GM21576 (cell line): ENCODE data around the gene ETS1.

Source experiments
- ATAC-seq: cut with Tn5 transposase; IDR thresholded peaks from one replicate; pipeline ENCODE4 v1.9.1; 2021; ENCODE audit warnings: mild to moderate bottlenecking, moderate library complexity; ENCODE audit not compliant: unreplicated experiment

Gene ETS1

DNA sequence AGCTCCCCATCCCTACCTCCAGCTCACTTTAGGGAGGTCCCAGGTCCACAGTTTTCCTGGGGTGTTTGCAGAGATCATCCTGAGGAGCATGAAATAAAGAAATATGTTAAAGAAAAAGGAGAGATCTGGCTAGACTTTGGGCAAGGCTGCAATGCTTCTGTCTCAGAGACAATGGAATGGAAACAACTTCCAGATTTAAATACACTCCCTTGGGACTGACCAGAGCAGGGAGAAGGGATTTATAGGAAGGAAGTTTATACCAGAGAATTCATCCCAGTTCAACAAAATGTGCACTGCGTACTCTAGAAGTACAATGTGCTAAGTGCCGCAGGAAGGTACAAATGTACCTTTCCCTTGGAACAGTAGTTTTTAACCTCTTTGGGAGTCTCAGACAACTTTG lies 40.4 kb downstream of the ETS1 start:
- ATAC-seq: no peak

DNA sequence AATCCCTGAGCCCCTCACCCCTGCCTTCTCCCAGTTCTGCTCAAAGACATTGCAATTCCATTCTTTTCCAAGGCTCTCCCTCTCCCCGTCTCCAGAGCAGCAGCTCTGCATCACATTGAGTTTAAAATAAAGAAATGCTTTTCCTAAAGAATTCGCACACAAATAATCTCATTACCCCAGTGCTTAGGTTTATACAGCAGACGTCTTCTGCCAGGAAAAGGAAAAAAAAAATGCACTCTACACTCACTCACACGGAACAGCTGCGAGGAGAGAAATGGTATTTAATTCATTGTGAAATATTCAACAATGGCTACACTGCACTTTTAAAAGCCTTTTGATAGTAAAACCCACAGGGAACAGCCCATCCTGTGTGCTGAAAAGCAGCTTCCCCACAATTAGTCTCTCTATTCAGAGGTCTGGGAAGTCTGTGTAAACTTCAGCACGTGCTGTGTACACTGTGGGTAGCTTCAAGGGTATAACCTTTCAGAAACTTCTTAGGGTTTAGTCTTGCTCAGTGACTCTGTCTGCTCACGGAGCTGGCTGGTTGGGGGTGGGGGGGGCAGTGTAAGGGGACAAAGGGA lies 42.8 kb downstream of the ETS1 start:
- no peak for ATAC-seq

DNA sequence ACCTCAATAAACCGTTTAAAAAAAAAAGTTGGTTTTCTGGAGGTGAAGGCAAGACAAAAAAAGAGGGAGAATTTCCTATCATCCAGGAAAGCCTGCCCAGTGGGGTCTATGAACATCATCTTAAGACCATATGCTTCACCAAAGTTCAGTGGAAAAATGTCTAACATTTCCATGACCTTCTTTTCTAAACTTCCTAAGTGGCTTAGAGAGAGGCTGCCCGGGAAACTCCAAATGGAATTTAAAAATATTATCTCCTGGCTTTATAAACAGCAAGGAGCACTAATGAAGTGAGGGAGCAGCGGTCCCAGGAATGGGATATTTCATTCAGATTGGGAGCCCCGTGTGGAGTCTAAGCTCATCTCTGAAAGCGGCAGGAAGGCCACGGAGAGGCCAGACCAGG lies 46.9 kb downstream of the ETS1 start:
- ATAC-seq: no peak

DNA sequence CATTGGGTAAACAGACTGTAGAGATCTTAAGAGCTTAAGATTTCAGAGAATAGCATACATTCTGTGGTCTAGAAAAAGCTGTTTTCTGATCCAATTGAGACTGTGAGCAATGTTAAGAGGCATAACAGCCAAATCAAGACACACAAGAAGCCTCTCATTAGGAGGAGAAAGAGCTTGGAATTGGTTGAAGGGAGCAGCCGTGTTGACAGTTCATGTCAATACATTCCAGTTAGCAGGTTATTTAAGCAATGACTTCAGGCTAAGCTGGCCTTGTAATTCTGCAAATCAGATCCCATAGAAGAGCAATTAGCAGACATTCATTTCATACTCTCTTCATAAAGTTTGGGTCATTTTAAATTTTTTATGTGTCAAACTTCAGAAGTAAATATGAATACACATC lies 50.9 kb downstream of the ETS1 start:
- ATAC-seq: no peak

DNA sequence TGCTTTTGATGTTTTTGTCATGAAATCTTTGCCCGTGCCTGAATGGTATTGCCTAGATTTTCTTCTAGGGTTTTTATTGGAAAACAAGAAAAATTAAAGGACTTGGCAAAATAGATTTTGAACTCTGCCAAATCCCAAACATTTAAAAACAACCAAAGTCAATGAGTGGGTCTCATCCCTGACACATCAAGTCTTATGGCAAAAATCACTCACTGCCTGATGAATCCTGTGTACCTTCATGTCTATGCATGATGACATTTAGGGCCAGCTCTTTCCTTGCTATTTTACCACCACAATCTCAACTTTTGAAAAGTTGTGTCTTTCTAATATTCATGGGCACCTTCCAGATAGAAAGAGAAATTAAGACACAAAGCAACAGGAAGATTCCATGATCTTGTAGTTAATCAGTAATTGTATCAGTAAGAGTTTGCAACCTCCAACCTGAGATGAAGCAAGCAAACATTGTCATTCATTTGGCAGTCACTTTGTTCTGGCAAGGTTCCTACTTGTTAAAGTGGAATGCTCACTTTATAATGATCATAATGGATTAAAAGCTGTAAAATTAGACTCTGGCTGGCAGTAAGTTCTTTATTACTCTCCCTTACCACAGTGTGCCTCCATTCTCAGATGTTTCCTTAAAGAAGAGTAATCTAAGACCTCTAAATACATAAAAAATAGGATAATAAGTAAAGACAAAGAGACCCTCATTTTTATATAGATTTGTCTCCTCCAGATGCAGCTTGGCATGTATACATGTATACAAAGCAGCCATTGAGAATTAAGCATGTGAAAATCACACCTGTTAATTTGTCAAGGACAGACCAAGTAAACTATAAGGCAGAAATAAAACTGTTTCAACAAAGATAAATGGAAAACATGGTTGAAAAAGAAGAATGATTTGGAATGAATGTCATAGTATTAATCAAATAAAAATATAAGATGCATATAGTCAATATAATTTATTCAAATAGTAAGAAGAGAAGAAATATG lies 51.6 kb downstream of the ETS1 start:
- ATAC-seq: no peak

DNA sequence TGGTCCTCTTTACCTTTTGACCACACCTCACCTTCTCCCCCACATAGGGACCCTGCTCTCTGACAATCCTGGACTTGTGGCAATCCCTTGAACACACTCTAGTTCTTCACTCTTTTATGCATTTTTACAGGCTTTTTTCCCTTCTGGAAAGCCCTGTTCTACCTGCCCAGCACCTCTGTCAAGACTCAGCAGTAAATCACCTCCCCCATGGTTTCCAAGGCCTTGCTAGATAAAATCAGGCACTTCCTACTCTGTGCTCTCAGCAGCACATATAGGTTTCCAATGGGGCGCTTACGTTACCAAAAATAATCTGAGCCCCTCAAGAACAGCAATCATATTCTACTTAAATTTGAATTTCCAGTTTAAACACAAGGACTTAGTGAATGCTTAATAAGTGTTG lies 53.9 kb downstream of the ETS1 start:
- ATAC-seq: no peak

DNA sequence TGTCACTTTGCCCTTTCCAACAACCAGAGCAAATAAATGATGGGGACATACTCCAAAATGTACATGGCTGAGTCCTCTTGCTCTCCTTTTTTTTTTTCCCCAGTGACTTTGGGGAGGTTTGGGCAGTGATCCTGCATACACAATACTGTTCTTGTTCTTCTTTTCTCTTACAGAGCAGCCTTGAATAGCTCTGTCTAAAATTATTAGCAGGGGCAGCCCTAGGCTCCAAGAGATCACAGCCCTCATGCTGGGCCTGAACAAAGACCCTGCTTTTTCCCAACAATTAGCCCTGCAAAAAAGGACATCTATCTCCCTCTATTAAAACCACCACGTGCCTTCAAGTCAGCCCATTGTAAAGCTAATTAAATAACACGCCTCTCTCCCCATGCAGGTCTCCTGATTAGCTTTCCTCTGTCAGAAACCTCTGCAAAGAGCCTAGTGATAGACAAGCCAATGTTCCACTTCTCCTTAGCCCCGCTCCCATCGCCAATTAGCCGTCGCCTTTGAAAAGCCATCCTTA lies 54.7 kb downstream of the ETS1 start:
- no peak for ATAC-seq

DNA sequence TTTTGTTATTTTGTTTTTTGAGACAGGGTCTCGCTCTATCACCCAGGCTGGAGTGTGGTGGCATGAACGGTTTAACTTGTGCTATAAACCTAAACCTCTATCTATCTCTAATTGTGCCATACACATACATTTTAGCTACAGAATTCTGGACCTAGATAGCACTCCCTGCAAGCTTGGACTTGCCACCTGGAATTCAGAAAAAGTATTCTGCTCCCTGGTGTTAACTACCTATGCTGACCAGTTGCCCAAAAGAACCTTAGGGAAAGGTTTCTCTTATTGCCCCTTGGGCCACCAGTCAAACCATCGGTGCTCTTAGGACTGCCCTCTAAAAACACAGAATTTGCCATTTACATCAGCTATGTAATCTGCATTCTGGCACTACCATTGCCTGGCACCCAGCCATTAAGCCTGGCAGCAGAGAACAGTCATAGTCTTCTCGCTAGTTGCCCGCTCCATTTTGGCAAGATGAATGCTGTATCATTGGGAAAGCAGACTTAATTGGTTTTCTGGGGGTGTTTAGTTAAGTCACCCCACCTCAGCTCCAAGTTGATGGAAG lies 55.3 kb downstream of the ETS1 start:
- no peak for ATAC-seq

DNA sequence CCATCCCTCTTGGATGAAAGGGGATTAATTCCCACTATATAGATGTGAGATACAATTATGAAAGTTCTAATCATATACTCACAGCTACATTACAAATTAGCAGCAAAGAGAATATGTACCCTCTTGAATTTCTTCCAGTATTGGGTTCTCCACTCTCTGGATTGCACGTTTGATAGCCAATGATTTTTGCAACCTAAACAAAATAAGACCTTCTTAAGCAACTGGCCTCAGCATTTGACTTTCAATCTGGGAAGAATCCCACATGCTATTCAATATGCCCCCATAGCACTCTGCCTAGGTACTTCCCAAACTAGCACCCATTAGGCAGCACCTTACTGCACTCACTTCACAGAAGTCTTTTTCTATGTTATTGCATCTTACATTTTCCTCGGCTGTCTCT lies 55.8 kb downstream of the ETS1 start:
- ATAC-seq: no peak

DNA sequence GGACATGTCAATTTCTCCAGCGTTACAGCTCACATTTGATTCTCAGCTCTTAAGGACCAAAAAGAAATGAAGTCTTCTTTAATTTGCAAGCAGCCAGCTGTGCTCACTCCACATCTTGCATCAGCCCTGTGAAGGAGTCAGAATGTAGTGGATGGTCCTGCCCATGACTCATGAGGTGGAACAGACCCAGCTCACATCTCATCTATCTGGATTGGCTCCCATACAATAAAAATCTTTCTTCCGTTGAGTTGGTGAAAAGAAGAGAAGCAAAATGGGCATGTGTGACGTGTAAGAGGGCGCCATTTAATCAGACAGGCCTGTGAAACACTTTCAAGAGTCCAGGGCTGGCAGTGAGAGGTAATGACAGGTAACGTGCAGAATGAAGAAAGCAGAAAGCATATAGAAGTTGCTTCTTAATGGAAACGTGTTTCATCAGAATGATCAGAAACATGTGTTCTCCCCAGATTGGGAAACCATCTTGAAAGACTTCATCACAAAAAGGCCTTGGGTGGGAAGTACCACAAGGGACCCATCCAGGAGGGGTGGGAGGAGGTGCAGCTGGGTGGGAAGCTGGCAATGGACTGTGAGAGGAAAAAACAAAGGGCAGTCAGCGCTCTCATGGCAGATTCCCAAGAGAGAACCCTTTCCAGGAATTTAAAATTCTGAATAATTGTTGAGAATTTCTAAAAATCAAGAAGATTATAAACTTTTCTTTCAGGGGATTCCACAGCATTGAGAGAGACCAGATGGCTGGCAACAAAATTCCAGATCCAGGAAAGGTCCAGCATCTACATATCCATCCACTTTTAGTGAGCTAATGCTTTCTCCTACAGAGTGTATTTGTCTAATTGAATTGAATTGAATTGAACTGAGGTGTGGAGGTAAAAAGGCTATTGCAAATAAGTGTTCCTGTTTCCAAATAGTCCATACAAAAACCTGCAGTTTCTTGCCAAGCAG lies 57.0 kb downstream of the ETS1 start:
- no peak for ATAC-seq

DNA sequence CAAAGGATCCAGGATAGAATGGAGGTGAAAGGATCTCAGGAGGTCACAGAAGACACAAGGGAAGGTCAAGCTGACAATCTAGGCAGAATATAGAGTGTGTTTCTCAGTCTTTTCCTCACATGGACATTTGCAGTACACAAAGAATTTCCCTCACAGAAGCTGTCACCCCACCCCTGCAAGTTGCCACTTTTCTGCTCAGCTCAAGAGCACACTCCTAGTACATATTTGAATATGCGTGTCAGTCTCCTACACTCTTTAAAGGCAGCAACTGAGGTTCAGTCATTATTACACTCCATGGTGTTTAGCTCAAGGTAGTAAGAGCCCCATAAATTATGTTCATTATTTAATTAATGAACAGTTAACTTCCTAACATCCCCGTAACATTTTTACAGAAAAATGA lies 59.1 kb downstream of the ETS1 start:
- ATAC-seq: no peak

DNA sequence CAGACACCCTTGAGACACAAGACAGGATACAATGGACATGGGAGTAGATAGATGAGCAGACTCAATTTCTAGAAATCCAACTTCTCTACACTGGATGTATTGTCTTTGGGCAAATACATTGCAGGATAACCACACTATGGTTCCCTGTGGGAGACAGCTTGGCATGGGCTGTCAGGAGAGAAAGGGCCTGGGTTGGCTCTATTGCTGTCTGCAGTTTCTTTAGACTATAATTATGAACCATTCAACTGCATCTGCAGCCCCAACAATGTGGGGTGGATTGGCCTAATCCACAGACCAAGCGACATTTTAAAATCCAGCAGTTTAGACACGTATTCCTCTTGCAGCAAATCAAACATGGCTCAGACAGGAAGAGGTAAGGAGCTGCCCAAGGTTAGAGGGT lies 60.3 kb downstream of the ETS1 start:
- ATAC-seq: no peak

DNA sequence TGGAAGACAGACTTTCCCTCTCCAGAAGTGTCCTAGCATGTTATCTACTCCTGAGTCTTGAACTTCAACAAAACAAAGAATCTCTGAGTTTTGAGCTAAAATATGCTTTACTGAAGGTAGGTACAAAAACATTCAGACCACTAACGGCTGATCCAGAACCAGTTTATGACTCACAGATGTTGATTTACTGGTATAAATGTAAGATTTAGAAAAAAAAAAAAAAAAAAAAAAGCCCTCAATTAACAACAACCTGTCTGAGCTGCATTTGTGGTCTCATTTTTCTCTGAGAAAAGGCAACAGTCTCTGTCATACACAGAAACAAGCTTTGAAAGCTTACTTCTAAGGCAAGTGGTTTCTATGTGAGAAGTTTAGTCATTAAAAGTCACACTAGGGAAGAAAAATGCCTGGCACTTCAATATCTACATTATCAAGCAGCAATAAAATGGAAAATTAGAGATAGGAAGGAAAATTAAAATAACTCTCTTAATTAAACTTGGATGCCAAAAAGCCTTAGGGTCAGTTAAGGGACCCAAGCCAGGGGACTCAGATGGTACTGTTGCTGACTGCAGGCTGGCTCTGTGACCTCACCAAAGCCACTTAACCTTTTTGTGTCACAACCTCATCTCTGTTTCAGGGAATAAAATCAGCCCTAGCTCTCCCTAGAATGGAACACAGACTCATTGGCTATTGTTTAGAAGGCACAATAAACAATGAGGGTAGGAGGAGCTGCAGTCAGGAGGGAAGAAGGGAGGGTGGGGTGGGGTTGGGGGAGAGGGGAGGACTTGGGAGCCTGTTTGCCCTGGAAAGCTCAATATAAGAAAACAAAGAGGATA lies 61.7 kb downstream of the ETS1 start:
- ATAC-seq: no peak

DNA sequence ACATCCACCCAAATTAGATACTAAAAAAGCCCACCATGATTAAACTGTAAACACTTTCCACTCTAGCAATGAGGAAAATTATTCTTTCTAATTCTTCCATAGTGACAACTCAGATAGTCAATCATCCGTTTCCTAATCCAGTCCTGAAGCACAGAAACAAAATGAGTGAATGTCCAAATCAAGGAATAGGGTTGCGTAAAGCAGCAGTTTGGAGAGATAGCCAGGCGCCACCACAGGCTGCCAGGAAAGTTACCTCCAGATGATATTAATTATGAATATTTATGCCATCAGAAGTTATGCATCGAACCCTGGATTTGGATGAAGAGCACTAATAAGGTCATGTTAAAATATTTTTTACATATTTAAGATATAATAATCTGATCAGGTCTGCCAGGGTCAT lies 63.2 kb downstream of the ETS1 start:
- ATAC-seq: no peak

DNA sequence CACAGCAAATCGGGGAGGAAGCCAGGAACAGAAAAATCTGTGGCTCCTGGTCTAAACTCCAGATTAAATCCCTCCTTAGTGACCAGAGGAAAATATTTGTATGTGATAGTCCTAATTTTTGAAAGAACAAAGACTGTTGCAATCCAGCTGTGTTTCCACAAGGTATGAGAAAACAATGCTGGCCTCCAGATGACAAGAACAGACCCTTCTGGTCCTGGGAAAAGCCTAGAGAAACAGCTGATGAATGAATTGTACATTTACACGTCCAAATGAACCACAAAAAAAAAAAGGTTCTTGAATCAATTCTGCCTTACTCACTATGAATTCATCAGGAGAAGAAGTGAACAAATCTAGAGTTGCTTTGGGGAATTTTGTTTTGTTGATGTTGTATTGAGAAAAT lies 63.7 kb downstream of the ETS1 start:
- no peak for ATAC-seq

DNA sequence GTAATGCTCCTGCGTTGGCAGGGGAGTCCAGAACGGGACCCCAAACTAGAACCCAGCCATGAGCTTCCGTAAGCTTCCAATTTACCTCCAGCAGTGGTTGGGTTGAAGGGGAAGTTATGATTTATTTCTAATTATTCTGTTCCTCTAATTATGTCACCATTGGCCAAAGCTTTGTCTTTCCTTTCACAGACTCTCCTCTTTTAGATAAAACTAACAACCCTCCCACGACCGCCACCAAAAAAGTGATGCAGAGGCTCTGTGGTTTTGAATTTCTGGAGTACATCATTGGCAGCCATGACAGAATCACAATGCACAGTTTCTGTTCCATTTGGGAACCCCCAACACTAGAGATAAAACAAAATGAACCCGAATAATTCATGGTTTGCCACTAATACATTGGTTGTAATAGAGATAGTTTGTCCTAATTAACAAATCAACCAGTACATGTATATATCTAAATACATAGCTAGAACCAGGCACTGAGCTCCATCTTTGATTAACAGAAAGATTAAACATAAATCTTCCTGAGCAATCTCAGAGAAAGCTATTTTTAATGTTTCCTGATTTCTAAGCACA lies 64.3 kb downstream of the ETS1 start:
- ATAC-seq: peak; percentile 5

DNA sequence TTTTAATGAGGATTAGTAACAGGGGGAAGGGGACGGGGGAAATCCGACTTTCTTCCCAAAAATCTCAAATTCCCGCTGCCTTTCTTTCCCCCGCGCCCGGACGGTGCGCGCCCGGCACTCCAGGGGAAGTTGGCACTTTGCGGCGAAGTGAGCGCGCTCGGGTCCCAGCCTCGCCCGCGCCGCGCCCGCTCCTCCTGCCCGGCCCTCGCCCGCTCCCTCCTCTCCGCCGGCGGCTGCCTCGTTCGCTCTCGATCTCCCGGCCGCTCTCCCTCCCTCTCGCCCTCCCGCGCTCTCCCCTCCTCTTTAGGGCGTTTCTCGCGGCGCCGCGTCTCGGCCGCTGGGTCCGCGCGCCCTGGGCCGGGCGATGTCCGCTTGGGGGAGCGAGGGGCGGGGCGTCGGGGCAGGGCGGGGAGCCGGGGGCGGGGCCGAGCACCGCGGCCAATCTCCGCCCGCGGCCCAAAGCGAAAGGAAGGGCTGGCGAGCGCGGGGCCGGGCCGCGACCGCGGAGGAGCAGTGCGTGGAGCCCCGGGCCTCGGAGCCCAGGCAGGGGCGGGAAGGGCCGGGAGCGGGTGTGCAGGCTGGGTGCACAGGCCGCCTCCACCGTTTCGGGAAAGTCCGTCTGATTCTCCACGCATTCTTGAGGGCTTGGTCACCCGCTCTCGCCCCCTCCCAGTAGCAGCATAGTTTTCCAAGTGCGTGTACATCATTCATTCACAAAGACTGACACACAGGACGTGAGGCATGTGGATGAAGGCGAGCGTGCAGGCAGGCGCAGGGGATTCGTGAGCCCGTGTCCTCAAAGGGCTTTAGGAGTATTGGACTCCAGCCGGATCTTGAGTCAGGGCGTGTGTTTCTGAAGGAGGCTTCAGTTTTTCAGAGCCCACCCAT lies 65.1 kb downstream of the ETS1 start:
- peak; percentile 72 for ATAC-seq

DNA sequence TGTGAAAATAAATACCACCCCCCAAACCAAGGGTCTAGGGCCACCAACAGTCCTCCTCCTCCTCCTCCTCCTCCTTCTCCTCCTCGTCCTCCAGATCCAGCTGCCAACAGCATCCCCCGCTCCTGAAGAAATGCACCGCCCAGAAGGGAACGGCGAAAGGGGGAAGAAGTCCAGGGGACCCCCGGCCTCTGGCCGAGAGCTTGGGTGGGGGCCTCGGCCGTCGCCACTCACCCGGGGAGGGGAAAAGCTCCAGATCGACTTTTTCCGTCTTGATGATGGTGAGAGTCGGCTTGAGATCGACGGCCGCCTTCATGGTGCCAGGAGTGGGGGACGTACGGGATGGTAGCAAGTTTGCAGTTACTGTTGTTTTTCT lies 65.7 kb downstream of the ETS1 start:
- no peak for ATAC-seq
